ENCODE results near the gene KIAA0232.

Gene KIAA0232

DNA sequence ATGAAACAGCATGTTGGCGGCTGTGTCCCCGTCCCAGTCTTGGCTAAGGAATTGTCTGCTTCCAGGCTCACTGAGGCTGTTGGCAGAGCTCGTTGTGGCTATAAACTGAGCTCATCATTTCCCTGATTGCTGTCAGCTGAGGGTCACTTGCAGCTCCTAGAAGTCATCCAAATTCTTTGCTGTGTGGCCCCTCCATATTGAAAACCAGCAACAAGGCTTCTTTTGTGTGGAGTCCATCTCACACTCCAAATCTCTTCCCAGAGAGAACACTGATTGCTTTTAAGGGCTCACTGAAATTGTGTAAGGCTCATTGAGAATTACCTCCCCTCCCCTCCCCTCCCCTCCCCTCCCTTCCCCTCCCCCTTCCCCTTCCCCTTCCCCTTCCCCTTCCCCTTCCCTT, 150.4 kb downstream of the KIAA0232 start:
- Histone ChIP-seq H3K36me3 (ENCODE audit: insufficient read depth, low read length) (peaks cover 23% of the 10 kb centered on the region; the same call in 1 of the 2 replicates), H4K20me1 (ENCODE audit: insufficient read depth, low read length) (peaks cover 38% of the 10 kb centered on the region)

More for the DNA sequence above, 150.4 kb downstream of the KIAA0232 start:
- H3K4me1 ChIP-seq (ENCODE audit: insufficient read depth, low read length) = no peaks in the 10 kb centered on the region
- no peak for ATAC-seq (ENCODE audit: insufficient read depth, low read depth)
- no peak overlapping the region for H3K27ac ChIP-seq (ENCODE audit: low read length)
- H3K4me3 ChIP-seq (ENCODE audit: low read depth in 1 of 2, low read length in 2 of 2) = no peak overlapping the region
- no peak overlapping the region for H3K9ac ChIP-seq (ENCODE audit: low read depth, low read length)
- TF ChIP-seq, protein P1, sequence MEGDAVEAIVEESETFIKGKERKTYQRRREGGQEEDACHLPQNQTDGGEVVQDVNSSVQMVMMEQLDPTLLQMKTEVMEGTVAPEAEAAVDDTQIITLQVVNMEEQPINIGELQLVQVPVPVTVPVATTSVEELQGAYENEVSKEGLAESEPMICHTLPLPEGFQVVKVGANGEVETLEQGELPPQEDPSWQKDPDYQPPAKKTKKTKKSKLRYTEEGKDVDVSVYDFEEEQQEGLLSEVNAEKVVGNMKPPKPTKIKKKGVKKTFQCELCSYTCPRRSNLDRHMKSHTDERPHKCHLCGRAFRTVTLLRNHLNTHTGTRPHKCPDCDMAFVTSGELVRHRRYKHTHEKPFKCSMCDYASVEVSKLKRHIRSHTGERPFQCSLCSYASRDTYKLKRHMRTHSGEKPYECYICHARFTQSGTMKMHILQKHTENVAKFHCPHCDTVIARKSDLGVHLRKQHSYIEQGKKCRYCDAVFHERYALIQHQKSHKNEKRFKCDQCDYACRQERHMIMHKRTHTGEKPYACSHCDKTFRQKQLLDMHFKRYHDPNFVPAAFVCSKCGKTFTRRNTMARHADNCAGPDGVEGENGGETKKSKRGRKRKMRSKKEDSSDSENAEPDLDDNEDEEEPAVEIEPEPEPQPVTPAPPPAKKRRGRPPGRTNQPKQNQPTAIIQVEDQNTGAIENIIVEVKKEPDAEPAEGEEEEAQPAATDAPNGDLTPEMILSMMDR (IDR thresholded peaks at IDR 0.05; ENCODE audit: borderline replicate concordance, extremely low read depth, low read length, poor library complexity, severe bottlenecking) = no peak
- TF ChIP-seq EZH2 (IDR thresholded peaks at IDR 0.05; ENCODE audit: borderline replicate concordance, low read depth, low read length, severe bottlenecking) = no peak
- no peak for DNase-seq
- no peak overlapping the region for H3K4me2 ChIP-seq (ENCODE audit: insufficient read depth, low read length)
- H3K79me2 ChIP-seq (ENCODE audit: insufficient read depth, low read length) = peaks cover 45% of the 10 kb centered on the region
- H3K27me3 ChIP-seq (ENCODE audit: insufficient read depth, low read length, poor library complexity) = no peaks in the 10 kb centered on the region
- H3K9me3 ChIP-seq (ENCODE audit: insufficient read depth, low read length, severe bottlenecking) = no peaks in the 10 kb centered on the region
- no peak overlapping the region for H2AFZ ChIP-seq (ENCODE audit: low read depth, low read length)
